Mucosa of rectum (tissue), 2 donors: ENCODE data around the gene PCDHGA4.
A peak's percentile ranks its signal among the peaks of the same experiment; 100 is the strongest.
"Not testable (repeated sequence)": the region's sequence is repeated elsewhere in the genome, so short reads cannot be mapped to it uniquely, and the experiment has no call there.

Experiments used
- H3K27ac ChIP-seq, 2 donors: one replicate each; pipeline ENCODE4 v1.7.0; 2013; ENCODE audit warnings: inconsistent platforms in 2 of 2, low read depth in 2 of 2, low read length in 2 of 2
- H3K27me3 ChIP-seq, 2 donors: one replicate each; pipeline ENCODE4 v1.7.0; 2013; ENCODE audit warnings: low read length in 2 of 2; ENCODE audit not compliant: control insufficient read depth in 2 of 2, insufficient read depth in 2 of 2
- H3K36me3 ChIP-seq, 2 donors: one replicate each; pipeline ENCODE4 v1.7.0; 2013; ENCODE audit warnings: low read length in 2 of 2; ENCODE audit not compliant: control insufficient read depth in 2 of 2, insufficient read depth in 2 of 2
- H3K4me1 ChIP-seq, 2 donors: one replicate each; pipeline ENCODE4 v1.7.0; 2013; ENCODE audit warnings: low read length in 2 of 2, mild to moderate bottlenecking in 1 of 2; ENCODE audit not compliant: control insufficient read depth in 2 of 2, insufficient read depth in 2 of 2
- H3K4me3 ChIP-seq, 2 donors: one replicate each; pipeline ENCODE4 v1.7.0; 2013; ENCODE audit warnings: low read length in 2 of 2
- H3K9ac ChIP-seq, 2 donors: one replicate each; pipeline ENCODE4 v1.7.0; 2013; ENCODE audit warnings: low read length in 2 of 2, low read depth in 1 of 2, mild to moderate bottlenecking in 1 of 2
- H3K9me3 ChIP-seq, 2 donors: one replicate each; pipeline ENCODE4 v1.7.0; 2013; ENCODE audit warnings: low read length in 2 of 2; ENCODE audit not compliant: control insufficient read depth in 2 of 2
- donor health status: healthy.
- donor health status: Normal muscosa, but diverticular disease.

Gene PCDHGA4

DNA sequence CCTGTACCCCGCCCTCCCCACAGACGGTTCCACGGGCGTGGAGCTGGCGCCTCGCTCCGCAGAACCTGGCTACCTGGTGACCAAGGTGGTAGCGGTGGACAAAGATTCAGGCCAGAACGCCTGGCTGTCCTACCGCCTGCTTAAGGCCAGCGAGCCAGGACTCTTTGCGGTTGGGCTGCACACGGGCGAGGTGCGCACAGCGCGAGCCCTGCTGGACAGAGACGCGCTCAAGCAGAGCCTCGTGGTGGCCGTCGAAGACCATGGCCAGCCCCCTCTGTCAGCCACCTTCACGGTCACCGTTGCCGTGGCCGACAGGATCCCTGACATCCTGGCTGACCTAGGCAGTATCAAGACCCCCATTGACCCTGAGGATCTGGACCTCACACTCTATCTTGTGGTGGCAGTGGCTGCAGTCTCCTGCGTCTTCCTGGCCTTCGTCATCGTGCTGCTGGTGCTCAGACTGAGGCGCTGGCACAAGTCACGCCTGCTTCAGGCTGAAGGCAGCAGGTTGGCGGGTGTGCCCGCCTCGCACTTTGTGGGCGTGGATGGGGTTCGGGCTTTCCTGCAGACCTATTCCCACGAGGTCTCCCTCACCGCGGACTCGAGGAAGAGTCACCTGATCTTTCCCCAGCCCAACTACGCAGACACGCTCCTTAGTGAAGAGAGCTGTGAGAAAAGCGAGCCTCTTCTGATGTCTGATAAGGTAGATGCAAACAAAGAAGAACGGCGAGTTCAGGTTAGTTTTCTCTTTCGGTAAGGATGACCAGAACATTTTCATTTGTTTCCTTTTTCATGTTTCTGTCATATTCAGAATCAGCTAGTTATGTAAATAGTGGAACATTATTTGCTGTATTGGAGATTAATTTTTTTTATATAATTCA is 11.4 kb downstream of the PCDHGA4 start:
- H3K4me1 ChIP-seq = no peaks in the 10 kb centered on the region
- peaks cover 0 to 6% of the 10 kb centered on the region in 2 donors for H3K27me3 ChIP-seq
- no peaks in the 10 kb centered on the region for H3K36me3 ChIP-seq
- H3K4me3 ChIP-seq = no peak overlapping the region
- H3K9ac ChIP-seq = no peak overlapping the region
- H3K9me3 ChIP-seq = peaks cover 29 to 45% of the 10 kb centered on the region in 2 donors
- H3K27ac ChIP-seq = no peak overlapping the region

DNA sequence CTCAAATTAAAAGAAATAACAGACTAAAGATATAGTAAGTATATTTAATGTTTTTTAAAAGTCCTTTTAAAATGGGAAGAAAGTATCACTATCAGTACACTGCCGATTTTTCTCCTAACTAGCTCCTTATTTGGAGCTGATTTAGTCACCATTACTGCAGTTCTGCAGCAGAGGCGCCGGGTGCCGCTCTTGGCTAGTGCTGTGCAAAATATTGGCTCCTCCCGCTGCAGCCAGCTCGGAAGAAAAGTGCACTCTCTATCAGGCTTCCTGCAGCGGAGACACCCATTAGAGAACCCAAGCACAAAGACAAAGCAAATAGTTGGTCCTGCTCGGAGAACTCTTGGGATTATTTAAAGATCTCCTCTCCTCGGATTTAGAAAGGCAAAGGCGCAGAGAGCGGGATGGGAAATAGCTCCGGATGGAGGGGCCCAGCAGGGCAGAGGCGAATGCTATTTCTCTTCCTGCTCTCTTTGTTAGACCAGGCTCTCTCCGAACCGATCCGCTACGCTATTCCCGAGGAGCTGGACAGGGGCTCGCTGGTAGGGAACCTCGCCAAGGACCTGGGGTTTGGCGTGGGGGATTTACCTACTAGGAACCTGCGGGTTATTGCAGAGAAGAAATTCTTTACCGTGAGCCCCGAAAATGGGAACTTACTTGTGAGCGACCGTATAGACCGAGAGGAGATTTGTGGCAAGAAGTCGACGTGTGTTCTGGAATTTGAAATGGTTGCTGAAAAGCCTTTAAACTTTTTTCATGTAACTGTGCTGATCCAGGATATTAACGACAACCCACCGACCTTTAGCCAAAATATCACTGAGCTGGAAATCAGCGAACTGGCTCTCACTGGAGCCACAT is 15.4 kb downstream of the PCDHGA4 start, which contains the start of gene PCDHGB3:
TSS of gene PCDHGB3 (plus strand) at position 249 of the 855 bp plus-strand sequence. CDS start at position 402, 153 bp downstream.
- Histone ChIP-seq H3K9me3 (peaks cover 39 to 43% of the 10 kb centered on the region in 2 donors), H3K4me3 (peak within 1 kb of the TSS; percentile 46 to 58), H3K9ac (no peak within 1 kb of the TSS), H3K27me3 (peaks cover 0 to 4% of the 10 kb centered on the region in 2 donors), H3K36me3 (no peaks in the 10 kb centered on the region), H3K4me1 (no peaks in the 10 kb centered on the region), H3K27ac (no peak within 1 kb of the TSS)

DNA sequence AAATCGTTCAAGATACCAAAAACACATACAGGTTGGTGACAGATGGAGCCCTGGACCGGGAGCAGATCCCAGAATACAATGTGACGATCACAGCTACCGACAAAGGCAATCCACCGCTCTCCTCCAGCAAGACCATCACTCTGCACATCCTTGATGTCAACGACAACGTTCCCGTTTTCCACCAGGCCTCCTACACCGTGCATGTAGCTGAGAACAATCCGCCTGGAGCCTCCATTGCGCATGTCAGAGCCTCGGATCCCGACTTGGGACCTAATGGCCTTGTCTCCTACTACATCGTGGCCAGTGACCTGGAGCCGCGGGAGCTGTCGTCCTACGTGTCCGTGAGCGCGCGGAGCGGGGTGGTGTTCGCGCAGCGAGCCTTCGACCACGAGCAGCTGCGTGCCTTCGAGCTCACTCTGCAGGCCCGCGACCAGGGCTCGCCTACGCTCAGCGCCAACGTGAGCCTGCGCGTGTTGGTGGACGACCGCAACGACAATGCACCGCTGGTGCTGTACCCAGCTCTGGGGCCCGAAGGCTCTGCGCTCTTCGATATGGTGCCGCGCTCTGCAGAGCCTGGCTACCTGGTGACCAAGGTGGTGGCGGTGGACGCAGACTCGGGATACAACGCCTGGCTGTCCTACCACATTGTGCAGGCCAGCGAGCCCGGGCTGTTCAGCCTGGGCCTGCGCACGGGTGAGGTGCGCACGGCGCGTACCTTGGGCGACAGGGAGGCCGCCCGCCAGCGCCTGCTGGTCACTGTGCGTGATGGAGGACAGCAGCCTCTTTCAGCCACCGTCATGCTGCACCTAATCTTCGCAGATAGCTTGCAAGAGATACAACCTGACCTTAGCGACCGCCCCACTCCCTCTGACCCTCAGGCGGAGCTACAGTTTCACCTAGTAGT is 17.0 kb downstream of the PCDHGA4 start:
- no peaks in the 10 kb centered on the region for H3K27me3 ChIP-seq
- no peak overlapping the region for H3K27ac ChIP-seq
- H3K36me3 ChIP-seq = no peaks in the 10 kb centered on the region
- H3K4me1 ChIP-seq = no peaks in the 10 kb centered on the region
- H3K4me3 ChIP-seq = peak overlapping the region; percentile 11 to 14
- H3K9ac ChIP-seq = no peak overlapping the region
- H3K9me3 ChIP-seq = peaks cover 34 to 37% of the 10 kb centered on the region in 2 donors

- H3K4me3 ChIP-seq = peak within 1 kb of the TSS in 1 of 2 donors; percentile 15
- no peaks in the 10 kb centered on the region for H3K27me3 ChIP-seq
- H3K36me3 ChIP-seq = no peaks in the 10 kb centered on the region
- H3K27ac ChIP-seq = no peak within 1 kb of the TSS
- no peak within 1 kb of the TSS for H3K9ac ChIP-seq
- H3K9me3 ChIP-seq = peaks cover 34 to 37% of the 10 kb centered on the region in 2 donors
- no peaks in the 10 kb centered on the region for H3K4me1 ChIP-seq
These were observed 19.0 kb downstream of the PCDHGA4 start, which contains the start of gene PCDHGA6 for GRCh38 chr5:141373673-141374317. Gene PCDHGA6 (plus strand): TSS chr5:141373891. CDS start chr5:141374084, 193 bp downstream.

DNA sequence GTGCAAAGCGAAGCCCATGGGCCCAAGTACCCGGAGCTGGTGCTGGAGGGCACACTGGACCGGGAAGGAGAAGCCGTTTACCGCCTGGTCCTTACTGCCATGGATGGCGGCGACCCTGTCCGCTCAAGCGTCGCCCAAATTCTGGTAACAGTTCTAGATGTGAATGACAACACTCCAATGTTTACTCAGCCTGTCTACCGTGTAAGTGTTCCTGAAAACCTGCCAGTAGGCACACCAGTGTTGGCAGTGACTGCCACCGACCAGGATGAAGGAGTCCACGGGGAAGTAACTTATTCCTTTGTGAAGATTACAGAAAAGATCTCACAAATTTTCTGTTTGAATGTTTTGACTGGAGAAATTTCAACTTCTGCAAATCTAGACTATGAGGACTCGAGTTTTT is 19.8 kb downstream of the PCDHGA4 start:
- Histone ChIP-seq H3K27me3 (no peaks in the 10 kb centered on the region), H3K4me3 (peak overlapping the region in 1 of 2 donors; percentile 15), H3K9me3 (peaks cover 34 to 37% of the 10 kb centered on the region in 2 donors), H3K36me3 (no peaks in the 10 kb centered on the region), H3K4me1 (no peaks in the 10 kb centered on the region), H3K27ac (no peak overlapping the region), H3K9ac (no peak overlapping the region)

DNA sequence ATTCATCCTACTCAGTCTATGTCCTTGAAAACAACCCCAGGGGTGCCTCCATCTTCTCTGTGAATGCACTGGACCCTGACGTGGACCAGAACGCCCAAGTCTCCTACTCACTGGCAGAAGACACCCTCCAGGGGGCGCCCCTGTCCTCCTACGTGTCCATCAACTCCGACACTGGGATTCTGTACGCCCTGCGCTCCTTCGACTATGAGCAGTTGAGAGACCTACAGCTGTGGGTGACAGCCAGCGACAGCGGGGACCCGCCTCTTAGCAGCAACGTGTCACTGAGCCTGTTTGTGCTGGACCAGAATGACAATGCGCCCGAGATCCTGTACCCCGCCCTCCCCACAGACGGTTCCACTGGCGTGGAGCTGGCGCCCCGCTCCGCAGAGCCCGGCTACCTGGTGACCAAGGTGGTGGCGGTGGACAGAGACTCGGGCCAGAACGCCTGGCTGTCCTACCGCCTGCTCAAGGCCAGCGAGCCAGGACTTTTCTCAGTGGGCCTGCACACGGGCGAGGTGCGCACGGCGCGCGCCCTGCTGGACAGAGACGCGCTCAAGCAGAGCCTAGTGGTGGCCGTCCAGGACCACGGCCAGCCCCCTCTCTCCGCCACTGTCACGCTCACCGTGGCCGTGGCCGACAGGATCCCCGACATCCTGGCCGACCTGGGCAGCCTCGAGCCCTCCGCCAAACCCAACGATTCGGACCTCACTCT is 20.8 kb downstream of the PCDHGA4 start:
- not testable (repeated sequence) for H3K4me3 ChIP-seq

DNA sequence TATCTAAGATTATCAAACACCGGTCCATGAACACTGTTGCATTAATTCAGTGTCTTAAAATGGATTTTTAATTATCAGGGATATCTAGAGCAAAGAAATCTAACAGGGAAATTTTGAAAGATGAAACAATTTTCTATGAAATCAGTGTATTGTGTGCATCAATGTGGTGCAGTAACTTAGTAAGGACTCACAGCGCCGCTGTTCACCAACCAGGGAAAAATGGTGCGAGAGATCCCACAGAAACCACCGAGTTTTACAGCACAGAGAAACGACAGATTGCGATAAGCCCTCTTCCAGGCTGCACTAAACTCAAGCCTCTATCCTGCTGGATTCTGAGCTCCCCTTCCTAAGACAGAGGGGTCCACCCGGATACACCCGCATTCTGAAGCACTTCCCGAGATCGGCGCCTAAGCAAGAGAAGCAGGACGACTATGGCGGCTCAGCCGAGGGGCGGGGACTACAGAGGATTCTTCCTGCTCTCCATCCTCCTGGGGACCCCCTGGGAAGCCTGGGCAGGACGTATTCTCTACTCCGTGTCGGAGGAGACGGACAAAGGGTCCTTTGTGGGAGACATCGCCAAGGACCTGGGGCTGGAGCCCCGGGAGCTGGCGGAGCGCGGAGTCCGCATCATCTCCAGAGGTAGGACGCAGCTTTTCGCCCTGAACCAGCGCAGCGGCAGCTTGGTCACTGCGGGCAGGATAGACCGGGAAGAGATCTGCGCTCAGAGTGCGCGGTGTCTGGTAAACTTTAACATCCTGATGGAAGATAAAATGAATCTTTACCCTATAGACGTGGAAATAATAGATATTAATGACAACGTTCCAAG is 27.9 kb downstream of the PCDHGA4 start, which contains the start of gene PCDHGA7:
TSS of gene PCDHGA7 (plus strand) at position 274 of the 826 bp plus-strand sequence. CDS start at position 432, 158 bp downstream.
- H3K4me1 ChIP-seq = no peaks in the 10 kb centered on the region
- H3K27ac ChIP-seq = no peak within 1 kb of the TSS
- H3K36me3 ChIP-seq = no peaks in the 10 kb centered on the region
- H3K9ac ChIP-seq = no peak within 1 kb of the TSS
- peaks cover 0 to 23% of the 10 kb centered on the region in 2 donors for H3K9me3 ChIP-seq
- H3K27me3 ChIP-seq = no peaks in the 10 kb centered on the region
- peak within 1 kb of the TSS; percentile 5 to 29 for H3K4me3 ChIP-seq

More for the DNA sequence above, 20.8 kb downstream of the PCDHGA4 start:
- H3K27me3 ChIP-seq, H3K36me3 ChIP-seq, H3K27ac ChIP-seq, H3K9ac ChIP-seq, H3K4me1 ChIP-seq: not testable (repeated sequence)
- peaks cover 28 to 37% of the 10 kb centered on the region in 2 donors for H3K9me3 ChIP-seq

DNA sequence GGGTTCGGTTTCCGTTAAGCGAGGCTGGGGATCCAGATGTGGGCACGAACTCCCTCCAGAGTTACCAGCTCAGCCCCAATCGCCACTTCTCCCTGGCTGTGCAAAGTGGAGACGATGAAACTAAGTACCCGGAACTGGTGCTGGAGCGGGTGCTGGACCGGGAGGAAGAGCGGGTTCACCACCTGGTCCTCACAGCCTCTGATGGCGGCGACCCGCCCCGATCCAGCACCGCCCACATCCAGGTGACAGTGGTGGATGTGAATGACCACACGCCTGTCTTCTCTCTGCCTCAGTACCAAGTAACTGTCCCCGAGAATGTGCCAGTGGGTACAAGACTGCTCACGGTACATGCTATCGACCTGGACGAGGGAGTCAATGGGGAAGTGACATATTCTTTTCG is 28.5 kb downstream of the PCDHGA4 start:
- H3K9me3 ChIP-seq = peaks cover 2 to 25% of the 10 kb centered on the region in 2 donors
- H3K27ac ChIP-seq = no peak overlapping the region
- no peak overlapping the region for H3K9ac ChIP-seq
- H3K4me1 ChIP-seq = no peaks in the 10 kb centered on the region
- H3K4me3 ChIP-seq = no peak overlapping the region
- H3K36me3 ChIP-seq = no peaks in the 10 kb centered on the region
- no peaks in the 10 kb centered on the region for H3K27me3 ChIP-seq
